ENCODE results near the gene MSRB3. TPM values are rescaled to one million over a fixed set of nuclear protein-coding genes. Genes with fewer than 3 reads are reported as not detected.
A peak's percentile ranks its signal among the peaks of the same experiment; 100 is the strongest.

MSRB3 gene
- total and polyA plus RNA-seq, 2 experiments from 2014 or later: 16.9 to 19.2 TPM

- Histone ChIP-seq H3K36me3 (replicated peaks; ENCODE audit: insufficient read depth, low read depth) (no peaks in the 10 kb centered on the region), H3K4me3 (no peak overlapping the region), H3K27me3 (no peaks in the 10 kb centered on the region), H4K20me1 (ENCODE audit: insufficient read depth, poor library complexity, severe bottlenecking) (no peaks in the 10 kb centered on the region), H3K27ac (peak overlapping the region; percentile 60), H2AFZ (no peak overlapping the region), H3K4me1 (ENCODE audit: insufficient read depth) (peaks cover 13% of the 10 kb centered on the region), H3K79me2 (no peaks in the 10 kb centered on the region), H3K9me2 (replicated peaks; ENCODE audit: insufficient read depth) (no peaks in the 10 kb centered on the region), H3K9me3 (ENCODE audit: low read depth) (no peaks in the 10 kb centered on the region), H3K4me2 (peak overlapping the region; percentile 10)
- TF ChIP-seq EZH2phosphoT487 (IDR thresholded peaks at IDR 0.05; ENCODE audit: low read depth, severe bottlenecking, unreplicated experiment) (no peak), EZH2 (IDR thresholded peaks at IDR 0.05; ENCODE audit: borderline replicate concordance) (no peak), CTCF (IDR thresholded peaks at IDR 0.05; ENCODE audit: poor library complexity) (no peak)
- WGBS (ENCODE audit: low lambda C conversion rate, missing lambda C conversion rate): 49% methylated on average over 4 of the region's 4 CpGs
- DNase-seq (ENCODE audit: low spot score): no peak
Measured at GRCh38 chr12:65308006-65308405, 29.5 kb downstream of the MSRB3 start.

DNA sequence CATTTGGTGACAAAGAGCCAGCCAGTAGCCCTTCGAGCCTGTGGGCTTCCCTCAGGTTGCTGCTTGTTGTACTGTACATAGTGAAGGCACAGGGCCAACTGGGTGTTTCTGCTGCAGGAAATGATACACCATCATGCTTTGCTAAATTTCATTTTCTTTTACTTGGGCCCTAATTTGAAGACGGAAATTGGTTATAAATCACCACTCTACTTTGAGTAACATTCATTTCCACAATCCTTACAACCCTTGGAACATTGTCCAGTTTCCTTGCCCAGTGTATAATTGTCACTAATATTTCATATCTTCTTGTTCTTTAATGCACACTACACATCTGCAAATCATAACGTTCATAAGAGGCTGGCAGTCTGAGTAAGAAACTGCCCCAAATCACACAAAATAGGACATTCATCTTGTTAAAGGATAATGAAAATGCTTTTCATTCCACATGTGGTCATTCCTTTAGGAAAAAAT lies 30.2 kb downstream of the MSRB3 start:
- Histone ChIP-seq H3K4me1 (ENCODE audit: insufficient read depth) (peaks cover 13% of the 10 kb centered on the region), H3K36me3 (replicated peaks; ENCODE audit: insufficient read depth, low read depth) (no peaks in the 10 kb centered on the region), H4K20me1 (ENCODE audit: insufficient read depth, poor library complexity, severe bottlenecking) (no peaks in the 10 kb centered on the region), H3K79me2 (no peaks in the 10 kb centered on the region), H3K9me3 (ENCODE audit: low read depth) (no peaks in the 10 kb centered on the region), H3K27ac (peak overlapping the region; percentile 60), H3K4me2 (peak overlapping the region; percentile 10), H2AFZ (no peak overlapping the region), H3K9me2 (replicated peaks; ENCODE audit: insufficient read depth) (no peaks in the 10 kb centered on the region), H3K27me3 (no peaks in the 10 kb centered on the region), H3K4me3 (no peak overlapping the region)
- WGBS (ENCODE audit: low lambda C conversion rate, missing lambda C conversion rate): 55% methylated on average over 3 of the region's 3 CpGs
- TF ChIP-seq EZH2 (IDR thresholded peaks at IDR 0.05; ENCODE audit: borderline replicate concordance) (no peak), EZH2phosphoT487 (IDR thresholded peaks at IDR 0.05; ENCODE audit: low read depth, severe bottlenecking, unreplicated experiment) (no peak), CTCF (IDR thresholded peaks at IDR 0.05; ENCODE audit: poor library complexity) (no peak)
- DNase-seq (ENCODE audit: low spot score): no peak

- H4K20me1 ChIP-seq (ENCODE audit: insufficient read depth, poor library complexity, severe bottlenecking): no peaks in the 10 kb centered on the region
Measured at GRCh38 chr12:65311260-65311659, 32.8 kb downstream of the MSRB3 start.

More at GRCh38 chr12:65311260-65311659, 32.8 kb downstream of the MSRB3 start:
- H3K4me1 ChIP-seq (ENCODE audit: insufficient read depth): peaks cover 13% of the 10 kb centered on the region
- H3K4me3 ChIP-seq: no peak overlapping the region
- H3K4me2 ChIP-seq: no peak overlapping the region
- WGBS (ENCODE audit: low lambda C conversion rate, missing lambda C conversion rate): 77% methylated on average over 1 of the region's 1 CpG
- no peaks in the 10 kb centered on the region for H3K36me3 ChIP-seq (replicated peaks; ENCODE audit: insufficient read depth, low read depth)
- TF ChIP-seq EZH2 (IDR thresholded peaks at IDR 0.05; ENCODE audit: borderline replicate concordance) (no peak), CTCF (IDR thresholded peaks at IDR 0.05; ENCODE audit: poor library complexity) (no peak), EZH2phosphoT487 (IDR thresholded peaks at IDR 0.05; ENCODE audit: low read depth, severe bottlenecking, unreplicated experiment) (no peak)
- H3K9me2 ChIP-seq (replicated peaks; ENCODE audit: insufficient read depth): no peaks in the 10 kb centered on the region
- no peak for DNase-seq (ENCODE audit: low spot score)
- no peaks in the 10 kb centered on the region for H3K79me2 ChIP-seq
- no peak overlapping the region for H2AFZ ChIP-seq
- H3K27me3 ChIP-seq: no peaks in the 10 kb centered on the region
- no peaks in the 10 kb centered on the region for H3K9me3 ChIP-seq (ENCODE audit: low read depth)
- H3K27ac ChIP-seq: no peak overlapping the region

Data from hepatocyte (in vitro differentiated cells).